Panc1 (cell line): Measurements from ENCODE around the gene PPP1R1C.

Source experiments
- CTCF ChIP-seq: fragments of 450-650 bp; IDR thresholded peaks from 2 replicates; pipeline ENCODE4 v1.5.1; 2017; ENCODE audit warnings: mild to moderate bottlenecking
- POLR2AphosphoS5 ChIP-seq: IDR thresholded peaks from 2 replicates; pipeline ENCODE4 v1.6.1; 2012; ENCODE audit warnings: mild to moderate bottlenecking, low read depth, low read length, moderate library complexity

GRCh38 chr2:181972431-181973170, 13.1 kb upstream of the PPP1R1C start:
- no peak for TF ChIP-seq CTCF
- TF ChIP-seq POLR2AphosphoS5 = no peak
